NCI-H510A treated with DMSO at 0.1 percent for 48 hours (cell line): Measurements from ENCODE around the gene CELF1.

Experiments
- DNase-seq: peaks from one replicate; lab custom pipeline; 2025; lab: John Stamatoyannopoulos, UW

CELF1 gene

DNA sequence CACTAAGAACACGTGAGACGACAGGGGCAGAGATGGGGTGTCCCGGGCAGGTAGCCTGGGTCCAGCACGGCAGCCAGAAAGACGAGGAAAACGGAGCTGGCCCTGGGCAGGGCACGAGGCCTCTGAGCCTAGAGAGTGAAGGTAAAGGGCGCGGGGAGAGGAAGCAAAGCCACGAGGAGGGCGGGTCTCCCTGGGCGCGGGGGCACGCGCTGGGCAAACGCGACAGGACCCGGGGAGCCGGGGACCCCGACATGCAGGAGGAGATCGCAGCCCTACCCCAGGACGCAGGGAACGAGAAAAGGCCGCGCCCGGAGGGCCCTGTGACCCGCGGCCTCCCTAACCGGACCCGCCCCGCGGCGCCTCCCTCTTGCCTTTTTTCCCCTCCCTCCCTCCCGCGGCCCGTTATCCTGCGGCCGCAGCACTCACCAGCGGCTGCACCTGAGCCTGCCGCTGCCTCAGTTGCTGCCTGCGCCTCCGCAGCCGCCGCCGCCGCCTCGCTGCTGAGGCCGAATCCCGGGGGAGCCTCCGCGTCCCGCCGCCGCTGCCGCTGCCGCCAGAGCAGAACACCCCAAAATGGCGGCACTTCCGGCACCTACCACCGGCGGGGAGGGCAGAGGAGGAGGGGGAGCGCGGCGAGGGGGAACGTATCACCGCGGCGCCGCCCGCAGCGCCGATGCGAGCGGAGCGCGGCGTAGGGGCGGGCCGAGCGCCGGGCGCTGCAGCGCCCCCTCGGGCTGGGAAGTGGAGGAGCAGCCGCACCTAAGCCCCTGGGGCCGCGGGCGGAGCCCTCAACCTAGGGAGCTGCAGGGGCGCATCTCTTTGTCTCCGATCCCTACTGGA, at the start of gene CELF1:
Gene CELF1, minus strand, starts transcription at position 567 of the 840 bp plus-strand sequence. CDS start 53,609 bp downstream, outside the sequence.
- DNase-seq = peak; percentile 35

DNA sequence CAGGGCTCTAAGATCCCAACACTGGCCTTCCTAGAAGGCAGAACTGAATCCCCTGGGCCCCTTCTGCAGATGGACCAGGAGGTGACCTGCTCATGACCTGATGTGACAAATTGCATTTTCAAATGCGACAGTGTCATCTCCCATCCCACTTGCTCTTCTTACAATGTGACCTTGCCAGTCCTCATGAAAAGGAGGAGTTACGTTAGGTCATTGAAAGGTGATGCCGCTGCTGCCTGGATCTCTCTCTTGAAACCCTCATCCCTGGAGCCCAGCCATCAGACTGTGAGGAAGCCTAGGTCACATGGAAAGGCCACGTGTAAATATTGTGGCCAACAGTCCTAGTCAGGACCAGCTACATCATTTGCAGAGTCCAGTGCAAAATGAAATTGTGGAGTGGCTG, 47.0 kb upstream of the CELF1 start:
- no peak for DNase-seq

DNA sequence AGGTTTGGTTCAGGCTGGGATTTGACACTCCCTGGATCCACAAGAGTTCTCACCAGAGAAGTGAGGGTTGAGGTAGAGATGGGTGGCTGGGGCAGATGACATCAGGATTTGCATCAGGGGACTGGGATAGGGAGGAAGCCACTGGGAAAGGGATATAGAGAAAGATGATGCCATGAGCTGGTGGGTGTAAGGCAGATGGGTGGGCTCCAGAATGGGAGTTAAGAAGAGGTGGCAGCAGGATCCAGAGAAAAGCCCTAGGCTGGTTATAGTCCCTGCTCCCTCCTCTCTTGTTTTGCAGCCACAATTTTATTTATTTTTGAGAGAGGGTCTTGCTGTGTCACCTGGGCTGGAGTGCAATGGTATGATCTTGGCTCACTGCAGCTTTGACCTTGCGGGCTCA, 43.0 kb upstream of the CELF1 start:
- no peak for DNase-seq

DNA sequence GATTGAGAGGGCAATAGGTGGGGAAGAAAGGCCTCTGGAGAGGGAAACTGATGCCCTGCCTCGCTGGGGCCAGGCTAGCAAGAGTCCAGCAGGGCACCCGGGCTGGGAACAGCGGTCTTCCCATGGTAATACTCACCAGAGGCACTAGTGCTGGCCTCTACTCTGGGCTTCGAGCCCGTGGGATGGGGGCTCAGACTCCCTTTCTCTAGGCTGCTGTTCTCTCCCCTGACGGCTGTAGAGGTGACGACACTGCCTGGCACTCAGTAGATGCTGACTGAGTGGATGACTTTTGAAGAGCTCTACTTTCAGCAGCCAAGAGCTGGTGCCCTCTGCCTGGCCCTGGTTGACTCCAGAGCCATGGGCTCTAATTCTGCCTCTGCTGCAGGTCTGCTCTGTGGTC, 42.1 kb upstream of the CELF1 start:
- no peak for DNase-seq

DNA sequence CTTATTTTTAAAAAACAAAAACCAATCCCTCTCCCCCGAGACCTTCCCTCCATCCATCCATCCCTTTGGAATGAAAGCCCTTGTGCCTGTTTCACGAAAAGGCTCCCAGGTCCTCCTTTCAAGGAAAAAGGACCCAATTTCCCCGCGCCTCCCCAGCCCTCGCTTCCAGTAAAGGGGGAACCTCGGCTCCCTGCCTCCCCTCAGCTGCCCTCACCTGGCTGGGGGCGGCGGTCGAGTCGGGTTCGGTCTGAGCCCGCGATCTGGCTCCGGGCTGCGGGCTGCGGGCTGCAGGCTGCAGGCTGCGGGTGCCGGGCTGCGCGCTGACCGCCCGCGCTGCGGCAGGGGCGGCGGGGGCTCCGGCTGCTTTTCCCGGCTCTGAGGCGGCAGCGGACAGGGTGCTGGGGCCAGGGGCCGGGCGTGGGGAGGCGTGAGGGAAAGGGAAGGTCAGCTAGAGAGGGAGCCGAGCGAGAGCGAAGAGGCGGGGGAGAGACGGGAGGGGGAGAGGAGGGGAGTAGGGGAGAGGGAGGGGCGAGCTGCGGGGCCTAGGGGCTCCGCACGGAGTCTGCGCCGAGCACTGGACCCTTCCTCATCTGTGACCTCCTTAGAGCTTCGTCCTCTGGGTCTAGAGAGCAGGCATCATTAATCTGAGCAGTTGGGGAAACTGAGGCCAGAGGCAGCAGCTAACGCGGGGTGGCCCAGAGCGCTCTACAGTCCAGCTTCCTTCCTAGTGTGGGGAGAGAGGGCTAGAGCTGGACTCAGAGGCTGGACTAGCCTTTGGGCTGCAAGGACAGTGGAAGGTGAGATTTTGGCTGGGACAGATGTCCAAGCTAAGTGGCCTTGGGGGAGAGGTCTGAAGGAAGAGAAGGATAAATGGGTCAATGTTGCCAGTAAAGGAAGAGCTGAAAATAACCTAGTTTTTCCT, 41.3 kb upstream of the CELF1 start, which contains the start of gene C1QTNF4:
Gene C1QTNF4, minus strand, starts transcription at position 478 of the 922 bp plus-strand sequence. CDS start 3,601 bp downstream, outside the sequence.
- DNase-seq = no peak

DNA sequence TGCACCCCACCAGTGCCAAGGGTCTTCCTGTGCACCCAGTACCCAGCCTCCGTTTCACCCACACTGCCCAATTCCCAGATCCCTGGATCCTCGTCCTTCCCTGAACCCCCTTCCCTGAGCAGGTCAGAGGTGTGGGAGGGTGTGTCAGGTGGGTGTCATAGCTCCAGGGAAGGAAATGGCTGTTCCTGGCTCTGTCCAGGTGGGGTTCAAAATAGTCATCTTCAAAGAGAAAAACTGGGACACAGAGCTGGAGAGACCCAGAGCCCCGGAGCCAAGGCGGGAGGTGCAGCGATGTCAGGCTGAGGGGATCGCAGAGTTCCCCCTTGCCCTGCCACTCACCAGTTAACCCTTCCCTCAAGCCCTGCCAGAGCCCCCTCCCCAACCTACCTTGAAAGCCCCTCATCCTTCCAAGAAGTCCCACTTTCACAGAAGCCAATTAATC, 40.6 kb upstream of the CELF1 start:
- no peak for DNase-seq

DNA sequence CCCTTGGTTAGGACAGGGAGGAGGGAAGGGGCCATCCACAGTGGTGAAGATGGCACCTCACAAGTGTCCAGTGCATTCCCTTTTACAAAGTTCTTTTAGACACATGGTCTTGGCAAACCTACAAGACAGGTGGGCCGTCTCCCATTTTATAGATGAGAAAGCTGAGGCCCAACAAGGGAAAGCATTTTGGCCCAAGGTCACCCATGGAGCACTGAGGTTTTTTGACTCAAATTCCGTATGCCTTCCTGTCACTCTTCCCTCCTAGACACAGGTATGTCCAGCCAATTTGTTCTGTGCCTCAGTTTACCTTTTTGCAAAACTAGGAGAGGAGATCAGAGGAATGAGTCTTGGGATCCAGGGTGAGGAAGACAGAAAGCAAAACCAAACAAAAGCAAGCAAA, 40.0 kb upstream of the CELF1 start:
- no peak for DNase-seq

DNA sequence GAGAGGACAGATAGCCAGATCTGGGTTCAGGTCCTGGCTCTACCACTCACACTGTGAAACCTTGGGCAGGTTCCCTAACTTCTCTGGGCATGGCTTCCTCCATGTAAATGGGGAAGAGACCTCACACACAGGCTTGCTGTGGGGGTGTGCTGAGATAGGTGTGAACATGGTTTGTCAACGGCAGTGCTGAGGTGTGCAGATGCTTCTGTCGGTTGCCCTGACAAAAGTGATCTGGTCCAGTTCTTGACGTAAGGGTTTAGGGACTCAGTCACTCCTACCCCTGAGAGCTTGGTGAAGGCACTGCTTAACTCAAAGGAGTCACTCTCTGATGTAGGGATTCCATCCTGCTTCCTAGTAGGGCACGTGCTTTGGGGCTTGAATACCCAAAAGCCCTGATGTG, 39.3 kb upstream of the CELF1 start:
- DNase-seq = no peak

DNA sequence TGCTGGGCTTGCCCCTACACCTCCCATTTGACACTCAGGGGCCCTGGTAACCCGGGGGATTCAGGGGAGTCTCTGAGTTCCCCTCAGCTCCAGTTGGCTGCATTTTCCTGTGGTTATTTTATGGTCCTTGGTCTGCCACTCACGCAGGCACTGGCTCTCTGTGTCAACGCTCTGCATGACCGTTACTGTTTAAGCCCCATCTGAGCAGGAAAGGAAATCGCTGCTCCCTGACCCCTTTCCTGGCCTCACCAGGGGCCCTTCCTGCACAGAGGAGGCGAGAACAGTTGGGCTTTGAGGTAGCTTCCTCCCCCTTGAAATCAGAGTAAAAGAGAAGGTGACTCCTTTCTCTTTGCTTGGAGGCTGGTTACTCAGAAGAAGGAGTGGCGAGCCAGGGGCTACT, 38.8 kb upstream of the CELF1 start:
- no peak for DNase-seq

DNA sequence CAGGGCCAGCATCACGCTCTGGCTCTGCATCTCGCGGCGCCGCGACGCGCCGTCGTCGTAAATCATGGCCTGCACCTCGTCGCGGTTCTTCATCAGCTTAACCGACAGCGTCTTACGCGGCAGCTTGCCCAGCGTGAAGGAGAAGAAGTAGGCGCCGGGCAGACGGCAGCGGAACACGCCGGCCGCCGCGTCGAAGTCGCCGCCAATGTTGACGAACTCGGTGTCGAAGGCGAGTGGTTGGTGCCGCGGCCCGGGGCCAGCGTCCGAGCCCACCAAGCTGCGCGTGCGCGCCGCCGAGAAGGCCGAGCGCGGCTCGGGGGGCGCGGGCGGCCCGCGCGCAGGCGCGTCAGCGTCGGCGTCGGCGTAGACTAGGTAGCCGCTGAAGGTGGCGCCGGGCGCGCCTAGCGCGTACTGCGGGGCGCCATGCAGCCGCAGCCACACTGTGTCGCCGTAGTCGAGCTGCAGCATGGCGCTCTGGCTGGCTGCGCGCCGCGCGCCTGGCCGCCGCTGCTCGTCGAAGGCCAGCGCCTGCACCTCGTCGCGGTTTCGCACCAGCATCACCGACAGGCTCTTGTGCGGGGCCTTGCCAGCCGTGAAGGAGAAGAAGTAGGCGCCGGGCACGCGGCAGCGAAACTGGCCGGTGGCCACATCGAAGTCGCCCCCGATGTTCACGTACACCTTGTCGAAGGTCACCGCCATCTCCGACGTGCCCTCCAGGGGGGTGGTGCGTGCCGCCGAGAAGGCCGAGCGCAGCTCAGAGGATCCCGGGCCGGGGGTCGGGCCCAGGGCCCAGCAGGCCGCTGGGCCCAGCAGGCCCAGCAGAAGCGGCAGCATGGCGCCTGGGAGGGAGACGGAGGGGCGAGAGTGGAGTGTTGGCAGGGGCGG, 37.3 kb upstream of the CELF1 start:
- DNase-seq = no peak

DNA sequence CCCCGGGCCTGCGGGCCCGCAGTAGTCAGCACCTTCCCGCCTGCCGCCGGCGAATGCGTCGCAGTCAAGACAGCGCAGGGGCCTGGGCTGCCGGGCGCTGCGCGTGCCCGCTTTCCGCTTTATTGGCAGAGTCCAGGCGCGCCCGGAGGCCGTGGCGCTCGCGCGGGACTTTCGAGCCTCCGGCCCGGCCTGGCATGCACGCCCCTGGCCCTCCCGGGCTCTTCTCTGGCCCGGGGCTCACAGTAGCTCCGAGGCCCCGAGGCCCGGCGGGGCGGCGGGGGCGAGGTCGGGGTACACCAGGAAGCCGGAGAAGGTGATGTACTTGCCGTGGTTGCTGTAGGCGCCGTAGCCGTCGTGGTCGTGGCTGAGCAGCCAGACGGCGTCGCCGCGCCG, 36.6 kb upstream of the CELF1 start:
- DNase-seq = no peak

DNA sequence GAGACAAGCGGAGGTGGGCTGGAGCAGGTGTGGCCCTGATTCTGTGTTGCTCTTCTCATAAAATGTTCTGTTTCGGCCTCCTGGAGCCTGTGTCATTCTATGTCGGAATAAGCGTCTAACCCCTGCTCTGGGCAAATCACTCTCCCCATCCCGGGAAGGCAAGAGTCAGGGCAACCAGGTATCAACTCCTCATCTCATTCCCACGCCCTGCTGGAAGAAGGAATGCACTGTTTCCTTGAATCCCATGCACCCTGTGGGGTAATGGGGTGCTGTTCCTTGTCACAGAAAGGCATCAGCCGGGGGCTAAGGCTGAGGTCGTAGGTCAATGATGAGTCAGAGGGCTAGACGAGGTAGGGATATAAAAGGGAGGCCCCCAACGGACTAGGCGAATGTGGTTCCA, 36.2 kb upstream of the CELF1 start:
- DNase-seq = no peak

DNA sequence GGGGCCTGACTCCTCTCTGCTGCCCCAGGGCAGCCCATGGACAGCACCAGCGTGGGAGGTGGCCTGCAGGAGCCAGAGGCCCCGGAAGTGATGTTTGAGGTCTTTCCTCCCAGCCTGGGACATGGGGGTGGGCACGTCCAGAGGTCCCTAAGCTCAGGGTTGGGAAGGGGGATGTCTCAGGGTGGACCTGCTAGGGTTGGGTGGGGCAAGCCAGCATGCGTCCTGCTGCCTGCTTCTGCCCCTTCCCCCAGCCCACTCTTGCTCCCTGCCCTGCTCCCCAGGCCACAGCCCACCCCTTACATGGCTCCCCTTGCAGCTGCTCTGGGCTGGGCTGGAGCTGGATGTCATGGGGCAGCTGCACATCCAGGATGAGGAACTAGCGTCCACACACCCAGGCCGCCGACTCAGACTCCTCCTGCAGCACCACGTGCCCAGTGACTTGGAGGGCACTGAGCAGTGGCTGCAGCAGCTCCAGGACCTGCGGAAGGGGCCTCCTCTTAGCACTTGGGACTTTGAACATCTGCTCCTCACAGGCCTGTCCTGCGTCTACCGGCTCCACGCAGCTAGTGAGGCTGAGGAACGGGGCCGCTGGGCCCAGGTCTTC, 34.9 kb upstream of the CELF1 start:
- no peak for DNase-seq

DNA sequence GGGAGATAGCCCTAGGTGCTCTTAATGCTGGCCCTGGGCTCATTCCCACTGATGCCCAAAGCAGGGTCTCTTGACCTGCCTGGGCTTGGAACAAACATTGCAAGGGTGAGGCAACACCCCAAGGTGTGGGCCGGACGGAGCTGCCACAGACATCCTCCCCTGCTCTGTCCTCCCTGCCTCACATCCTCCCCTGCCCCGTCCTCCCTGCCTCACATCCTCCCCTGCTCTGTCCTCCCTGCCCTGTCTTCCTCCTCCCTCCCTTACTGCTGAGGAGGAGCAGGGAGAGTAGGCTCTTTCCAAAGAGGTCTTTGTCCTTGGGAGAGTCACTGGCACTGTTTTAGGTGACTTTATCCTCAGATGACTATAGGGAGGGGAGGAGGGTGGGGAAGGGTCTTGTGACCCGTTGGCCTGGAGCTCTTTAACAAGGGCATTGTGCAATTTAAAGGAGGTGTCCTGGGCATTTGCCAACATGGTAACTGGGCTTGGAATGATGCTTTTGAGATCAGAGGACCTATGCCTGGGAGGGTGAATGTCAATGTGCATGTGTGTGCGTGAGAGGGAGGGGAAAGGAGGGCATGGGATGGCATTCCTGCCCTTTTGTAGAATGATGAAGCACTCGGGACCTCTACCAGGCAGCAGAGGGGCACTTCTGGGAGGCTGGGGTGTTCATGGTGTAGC, 34.2 kb upstream of the CELF1 start:
- no peak for DNase-seq

DNA sequence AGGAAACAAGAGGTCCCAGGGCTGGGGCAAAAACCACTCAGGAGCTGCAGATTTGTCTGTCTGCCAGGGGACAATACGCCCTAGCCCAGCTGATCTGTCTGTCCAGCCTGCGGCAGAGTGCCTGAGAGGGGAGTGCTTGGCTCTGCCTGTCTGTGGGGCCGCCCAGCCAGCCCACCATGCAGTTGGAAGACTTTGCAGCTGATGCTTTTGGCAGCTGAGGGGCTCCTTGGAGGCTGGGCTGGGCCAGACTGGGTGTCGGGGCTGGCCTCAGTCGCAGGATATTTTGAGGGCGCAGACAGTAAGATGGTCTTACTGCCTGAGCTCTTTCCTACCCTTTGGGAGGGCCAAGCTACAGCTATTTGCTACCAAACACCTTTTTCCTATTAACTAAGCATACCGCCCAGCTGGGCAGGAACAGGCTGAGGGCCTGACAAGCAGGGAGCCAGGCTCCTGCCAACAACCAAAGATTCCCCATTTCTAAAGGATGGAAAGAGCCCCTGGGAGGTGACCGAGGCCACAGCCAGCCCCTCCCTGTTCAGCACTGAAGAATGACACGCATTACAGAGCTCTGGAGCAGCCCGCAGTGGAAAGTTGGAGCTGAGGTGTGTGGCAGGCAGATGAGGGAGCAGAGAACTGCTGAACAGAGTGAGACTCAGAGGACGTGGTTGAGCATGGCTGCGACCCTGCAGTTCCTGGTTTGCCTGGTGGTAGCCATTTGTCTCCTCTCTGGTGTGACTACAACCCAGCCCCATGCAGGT, 33.3 kb upstream of the CELF1 start, which contains the start of gene FAM180B:
Gene FAM180B, plus strand, starts transcription at position 581 of the 758 bp plus-strand sequence. Its CDS starts 91 bp downstream, at position 672.
- DNase-seq = no peak

DNA sequence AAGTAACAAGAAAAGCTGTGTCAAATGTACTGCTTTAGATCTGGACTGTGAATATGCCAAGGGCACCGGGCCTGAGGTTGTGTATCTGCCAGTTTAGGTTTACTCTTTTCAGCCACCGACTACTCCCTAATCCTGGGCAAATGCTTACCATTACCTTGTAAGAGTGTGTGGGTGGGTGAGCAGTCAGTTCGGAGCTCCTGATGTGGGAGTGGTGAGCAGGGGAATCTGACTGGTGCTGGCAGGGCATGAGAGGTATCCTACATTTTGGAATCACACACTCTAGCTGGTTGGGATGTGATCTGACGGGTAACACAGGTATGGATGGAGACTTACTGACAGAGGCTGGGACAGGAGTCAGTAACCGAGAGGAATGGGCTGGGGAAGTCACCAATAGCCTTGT, 30.9 kb upstream of the CELF1 start:
- DNase-seq = no peak

DNA sequence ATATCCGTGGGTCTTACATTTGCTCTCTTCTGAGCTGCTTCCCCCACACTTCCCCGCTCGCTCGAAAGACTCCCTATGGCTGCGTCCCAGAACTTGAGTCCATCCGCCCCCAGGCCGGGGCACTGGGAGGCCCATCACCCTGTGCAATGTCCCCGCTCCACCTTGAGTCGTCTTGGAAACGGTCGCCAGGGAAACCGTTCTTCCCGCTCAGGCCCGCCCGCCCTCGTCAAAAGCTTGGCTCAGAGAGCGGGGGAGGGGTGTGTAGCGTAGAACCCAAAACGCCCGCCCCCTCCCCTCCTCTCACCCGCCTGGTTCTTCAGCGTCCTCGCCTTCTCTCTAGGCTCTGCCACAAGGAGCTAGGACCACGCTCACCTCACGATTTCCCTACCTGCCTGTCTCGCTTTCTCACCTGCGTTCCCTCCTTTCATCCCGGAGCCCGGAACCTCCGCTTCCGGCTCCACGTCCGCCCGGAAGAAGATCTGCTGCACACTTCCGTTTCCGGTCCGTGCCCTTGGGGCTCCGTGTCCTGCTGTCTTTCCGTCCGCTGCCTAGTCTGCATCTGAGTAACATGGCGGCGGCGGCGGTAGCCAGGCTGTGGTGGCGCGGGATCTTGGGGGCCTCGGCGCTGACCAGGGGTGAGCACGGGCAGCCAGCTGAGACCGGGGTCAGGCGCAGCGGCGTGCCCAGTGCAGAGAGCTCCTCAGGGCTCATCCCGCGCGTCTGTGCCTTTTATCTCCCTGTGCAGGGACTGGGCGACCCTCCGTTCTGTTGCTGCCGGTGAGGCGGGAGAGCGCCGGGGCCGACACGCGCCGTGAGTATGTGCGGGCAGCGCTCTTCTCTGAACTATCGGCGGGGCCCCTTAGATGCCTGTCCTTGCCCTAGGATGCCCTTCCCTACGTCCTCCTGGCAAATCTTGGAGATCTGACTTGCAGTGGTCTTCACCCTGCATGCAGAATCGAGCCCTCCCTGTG, 25.9 kb upstream of the CELF1 start, which contains the start of the genes KBTBD4 and NDUFS3:
Gene KBTBD4, minus strand, starts transcription at position 447 of the 971 bp plus-strand sequence. Its CDS starts 19 bp downstream, at position 428.
Gene NDUFS3, plus strand, starts transcription at position 551 of the 971 bp plus-strand sequence. Its CDS starts 18 bp downstream, at position 569.
- peak; percentile 59 for DNase-seq

DNA sequence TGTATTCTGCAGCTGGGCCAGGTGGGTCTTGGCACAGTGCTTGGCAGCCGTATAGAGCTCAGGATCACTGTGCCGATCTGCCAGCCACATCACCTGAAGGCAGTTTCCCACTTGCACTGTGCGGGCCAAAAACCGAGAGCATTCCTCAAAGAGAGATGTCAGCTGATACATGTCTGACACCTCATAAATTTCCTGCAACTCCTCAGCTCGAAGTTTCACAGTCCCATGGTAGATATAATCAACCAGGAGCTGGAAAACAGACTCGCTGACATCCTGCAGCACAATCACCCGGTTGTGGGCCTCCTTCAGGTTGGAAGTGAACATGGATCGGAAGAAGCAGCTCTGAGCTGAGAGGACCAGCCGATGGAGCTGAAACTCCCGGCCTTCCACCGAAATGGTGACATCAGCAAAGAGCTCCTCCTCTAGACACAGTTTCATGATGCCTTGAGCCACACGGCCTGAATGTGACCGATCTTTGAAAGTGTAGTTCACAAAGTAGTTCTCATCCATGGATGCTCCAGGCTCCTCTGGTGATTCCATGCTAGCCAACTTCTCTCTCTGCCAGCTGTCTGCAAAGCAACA, 24.6 kb upstream of the CELF1 start:
- DNase-seq = no peak
